Measurements from ENCODE around the gene C1QTNF1. TPM values are rescaled to one million over a fixed set of nuclear protein-coding genes. Genes with fewer than 3 reads are reported as not detected.

C1QTNF1 gene
- total RNA-seq, 1 donor: 13.8 TPM

DNA sequence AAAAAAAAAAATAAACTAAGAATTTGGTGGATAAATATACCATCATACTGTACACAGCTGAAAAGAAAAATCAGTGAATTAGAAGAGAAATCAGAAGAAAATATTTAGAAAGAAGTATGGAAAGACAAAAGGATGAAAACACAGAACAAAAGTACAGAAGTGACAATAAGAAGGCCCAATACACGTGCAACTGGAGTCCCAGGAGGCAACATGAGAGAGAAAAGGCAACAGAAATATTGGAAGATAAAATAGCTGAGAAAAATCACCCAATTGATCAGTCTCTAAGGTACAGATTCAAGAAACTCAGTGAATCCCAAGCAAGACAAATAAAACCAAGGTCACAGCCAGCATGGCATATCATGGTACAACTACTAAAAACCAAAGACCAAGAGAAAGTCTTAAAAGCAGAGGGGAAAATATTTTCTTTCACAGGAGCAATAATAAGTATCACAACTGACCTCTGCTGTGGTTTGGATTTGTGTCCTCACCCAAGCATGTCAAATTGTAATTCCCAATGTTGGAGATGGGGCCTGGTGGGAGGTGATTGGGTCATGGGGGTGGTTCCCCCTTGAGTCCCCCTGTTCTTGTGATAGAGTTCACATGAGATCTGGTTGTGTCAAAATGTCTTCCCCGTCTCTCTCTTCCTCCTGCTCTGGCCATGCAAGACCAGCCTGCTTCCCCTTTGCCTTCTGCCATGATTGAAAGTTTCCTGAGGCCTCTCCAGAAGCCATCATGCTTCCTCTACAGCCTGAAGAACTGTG is 30.4 kb downstream of the C1QTNF1 start:
- Histone ChIP-seq H3K27me3 (ENCODE audit: insufficient read depth, low read length) (peaks cover 2% of the 10 kb centered on the region), H3K79me2 (ENCODE audit: insufficient read depth, low read length) (no peaks in the 10 kb centered on the region), H3K4me3 (ENCODE audit: insufficient read depth, low read length) (no peak overlapping the region), H3K27ac (ENCODE audit: low read depth, low read length) (no peak overlapping the region), H2AFZ (ENCODE audit: low read length) (no peak overlapping the region), H3K9me3 (ENCODE audit: low read depth, low read length) (no peaks in the 10 kb centered on the region), H3K36me3 (ENCODE audit: insufficient read depth, low read length) (no peaks in the 10 kb centered on the region), H4K20me1 (ENCODE audit: insufficient read depth, low read length) (no peaks in the 10 kb centered on the region), H3K4me2 (ENCODE audit: insufficient read depth, low read length) (no peak overlapping the region), H3K4me1 (ENCODE audit: insufficient read depth, low read length) (peaks cover 3% of the 10 kb centered on the region)
- no peak for DNase-seq (ENCODE audit: insufficient read length, low spot score, missing footprints)
- TF ChIP-seq, protein P1, sequence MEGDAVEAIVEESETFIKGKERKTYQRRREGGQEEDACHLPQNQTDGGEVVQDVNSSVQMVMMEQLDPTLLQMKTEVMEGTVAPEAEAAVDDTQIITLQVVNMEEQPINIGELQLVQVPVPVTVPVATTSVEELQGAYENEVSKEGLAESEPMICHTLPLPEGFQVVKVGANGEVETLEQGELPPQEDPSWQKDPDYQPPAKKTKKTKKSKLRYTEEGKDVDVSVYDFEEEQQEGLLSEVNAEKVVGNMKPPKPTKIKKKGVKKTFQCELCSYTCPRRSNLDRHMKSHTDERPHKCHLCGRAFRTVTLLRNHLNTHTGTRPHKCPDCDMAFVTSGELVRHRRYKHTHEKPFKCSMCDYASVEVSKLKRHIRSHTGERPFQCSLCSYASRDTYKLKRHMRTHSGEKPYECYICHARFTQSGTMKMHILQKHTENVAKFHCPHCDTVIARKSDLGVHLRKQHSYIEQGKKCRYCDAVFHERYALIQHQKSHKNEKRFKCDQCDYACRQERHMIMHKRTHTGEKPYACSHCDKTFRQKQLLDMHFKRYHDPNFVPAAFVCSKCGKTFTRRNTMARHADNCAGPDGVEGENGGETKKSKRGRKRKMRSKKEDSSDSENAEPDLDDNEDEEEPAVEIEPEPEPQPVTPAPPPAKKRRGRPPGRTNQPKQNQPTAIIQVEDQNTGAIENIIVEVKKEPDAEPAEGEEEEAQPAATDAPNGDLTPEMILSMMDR (IDR thresholded peaks at IDR 0.05; ENCODE audit: extremely low read depth, low read depth, low read length): no peak

DNA sequence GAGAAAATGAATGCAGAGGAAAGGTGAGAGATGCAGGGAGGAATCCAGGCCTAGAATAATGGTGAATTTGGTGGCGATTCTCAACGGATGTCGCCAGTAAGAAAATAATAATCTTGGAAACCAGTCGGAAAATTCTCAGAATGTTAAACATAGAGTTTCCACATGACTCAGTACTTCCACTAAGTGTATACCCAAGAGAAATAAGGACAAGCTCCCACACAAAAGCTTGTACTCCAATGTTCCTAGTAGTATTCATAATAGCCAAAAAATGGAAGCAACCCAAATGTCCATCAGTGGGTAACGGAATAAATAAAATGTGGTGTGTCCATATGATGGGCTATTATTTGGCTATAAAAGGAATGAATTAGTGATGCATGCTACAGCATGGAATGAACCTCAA is 31.2 kb downstream of the C1QTNF1 start:
- TF ChIP-seq, protein P1 (IDR thresholded peaks at IDR 0.05; ENCODE audit: extremely low read depth, low read depth, low read length): no peak
- Histone ChIP-seq H3K4me3 (ENCODE audit: insufficient read depth, low read length) (no peak overlapping the region), H3K27me3 (ENCODE audit: insufficient read depth, low read length) (peaks cover 2% of the 10 kb centered on the region)

DNA sequence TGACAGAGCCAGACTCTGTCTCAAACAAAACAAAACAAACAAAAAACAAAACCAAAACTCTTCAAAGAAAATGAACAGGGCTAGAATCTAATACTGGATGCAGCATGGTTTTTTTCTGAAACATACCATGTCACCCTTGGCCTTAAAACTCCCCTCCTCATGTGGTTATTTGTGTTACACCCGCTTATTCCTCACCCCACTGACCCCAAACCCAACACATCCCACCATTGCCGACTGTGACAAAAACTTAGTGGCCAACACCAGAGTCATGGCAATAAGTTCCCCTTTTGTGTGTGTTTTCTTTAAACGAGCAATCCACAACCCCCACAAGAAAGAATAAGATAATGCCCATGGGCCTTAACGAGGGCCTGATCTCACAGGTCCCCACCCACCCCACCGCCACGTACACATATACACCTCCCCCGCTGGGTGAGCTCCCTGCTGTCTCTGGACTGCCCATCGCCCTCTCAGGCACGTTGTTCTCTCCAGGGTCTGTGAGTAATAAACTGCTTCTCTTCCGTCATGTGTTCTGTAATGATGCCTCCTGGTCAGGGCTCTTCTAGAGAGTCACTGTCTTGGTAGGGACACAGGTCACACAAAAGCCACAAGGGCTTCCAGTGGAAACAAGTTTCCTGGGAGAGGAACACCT is 33.9 kb downstream of the C1QTNF1 start:
- TF ChIP-seq, protein P1 (IDR thresholded peaks at IDR 0.05; ENCODE audit: extremely low read depth, low read depth, low read length): no peak
- peaks cover 3% of the 10 kb centered on the region for H3K4me1 ChIP-seq (ENCODE audit: insufficient read depth, low read length)
- peaks cover 2% of the 10 kb centered on the region for H3K27me3 ChIP-seq (ENCODE audit: insufficient read depth, low read length)
- H3K4me2 ChIP-seq (ENCODE audit: insufficient read depth, low read length): no peak overlapping the region
- no peaks in the 10 kb centered on the region for H3K79me2 ChIP-seq (ENCODE audit: insufficient read depth, low read length)
- DNase-seq (ENCODE audit: insufficient read length, low spot score, missing footprints): no peak
- H4K20me1 ChIP-seq (ENCODE audit: insufficient read depth, low read length): no peaks in the 10 kb centered on the region
- no peak overlapping the region for H3K27ac ChIP-seq (ENCODE audit: low read depth, low read length)
- no peaks in the 10 kb centered on the region for H3K9me3 ChIP-seq (ENCODE audit: low read depth, low read length)
- no peaks in the 10 kb centered on the region for H3K36me3 ChIP-seq (ENCODE audit: insufficient read depth, low read length)
- no peak overlapping the region for H3K4me3 ChIP-seq (ENCODE audit: insufficient read depth, low read length)
- no peak overlapping the region for H2AFZ ChIP-seq (ENCODE audit: low read length)

More for the DNA sequence above, 31.2 kb downstream of the C1QTNF1 start:
- no peaks in the 10 kb centered on the region for H3K9me3 ChIP-seq (ENCODE audit: low read depth, low read length)
- H4K20me1 ChIP-seq (ENCODE audit: insufficient read depth, low read length): no peaks in the 10 kb centered on the region
- H2AFZ ChIP-seq (ENCODE audit: low read length): no peak overlapping the region
- H3K36me3 ChIP-seq (ENCODE audit: insufficient read depth, low read length): no peaks in the 10 kb centered on the region
- no peak overlapping the region for H3K4me2 ChIP-seq (ENCODE audit: insufficient read depth, low read length)
- peaks cover 3% of the 10 kb centered on the region for H3K4me1 ChIP-seq (ENCODE audit: insufficient read depth, low read length)
- no peak overlapping the region for H3K27ac ChIP-seq (ENCODE audit: low read depth, low read length)
- no peak for DNase-seq (ENCODE audit: insufficient read length, low spot score, missing footprints)
- H3K79me2 ChIP-seq (ENCODE audit: insufficient read depth, low read length): no peaks in the 10 kb centered on the region

DNA sequence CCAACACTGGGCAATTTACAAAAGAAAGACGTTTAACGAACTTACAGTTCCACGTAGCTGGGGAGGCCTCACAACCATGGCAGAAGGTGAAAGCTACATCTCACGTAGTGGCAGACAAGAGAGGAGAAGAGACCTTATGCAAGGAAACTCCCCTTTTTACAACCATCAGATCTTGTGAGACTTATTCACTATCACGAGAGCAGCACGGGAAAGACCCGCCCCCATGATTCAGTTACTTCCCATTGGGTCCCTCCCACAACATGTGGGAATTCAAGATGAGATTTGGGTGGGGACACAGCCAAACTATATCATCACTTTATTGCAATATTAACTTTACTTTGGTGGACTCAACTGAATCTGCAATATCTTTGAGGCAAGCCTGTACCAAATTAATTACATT is 38.7 kb downstream of the C1QTNF1 start:
- no peak overlapping the region for H2AFZ ChIP-seq (ENCODE audit: low read length)
- no peaks in the 10 kb centered on the region for H3K36me3 ChIP-seq (ENCODE audit: insufficient read depth, low read length)
- no peak overlapping the region for H3K4me2 ChIP-seq (ENCODE audit: insufficient read depth, low read length)
- no peak overlapping the region for H3K27ac ChIP-seq (ENCODE audit: low read depth, low read length)
- no peak for DNase-seq (ENCODE audit: insufficient read length, low spot score, missing footprints)
- H3K4me3 ChIP-seq (ENCODE audit: insufficient read depth, low read length): no peak overlapping the region
- H3K79me2 ChIP-seq (ENCODE audit: insufficient read depth, low read length): no peaks in the 10 kb centered on the region
- peaks cover 2% of the 10 kb centered on the region for H3K27me3 ChIP-seq (ENCODE audit: insufficient read depth, low read length)
- no peaks in the 10 kb centered on the region for H3K9me3 ChIP-seq (ENCODE audit: low read depth, low read length)
- TF ChIP-seq, protein P1 (IDR thresholded peaks at IDR 0.05; ENCODE audit: extremely low read depth, low read depth, low read length): no peak
- H3K4me1 ChIP-seq (ENCODE audit: insufficient read depth, low read length): no peaks in the 10 kb centered on the region
- H4K20me1 ChIP-seq (ENCODE audit: insufficient read depth, low read length): no peaks in the 10 kb centered on the region
